Adrenal gland (tissue), 5 donors: Measurements from ENCODE around the gene SLCO1B3.

Source experiments
- POLR2A ChIP-seq, 2 donors: fragments of 450-650 bp; IDR thresholded peaks; one replicate each; pipeline ENCODE4 v1.6.1; 2017; ENCODE audit warnings: antibody characterized with exemption in 2 of 2, mild to moderate bottlenecking in 2 of 2, moderate library complexity in 1 of 2
- TF ChIP-seq, protein P1 (sequence below), 6 experiments: fragments of 450-650 bp in 4 of 6; fragments of 200-600 bp in 2 of 6; sonication (generic) in 1 of 6; IDR thresholded peaks; 1 replicate in 5 of 6; 2 replicates in 1 of 6; pipeline versions ENCODE4 v1.5.1 to v1.8.0; 2016 to 2021; ENCODE audit warnings: antibody characterized with exemption in 6 of 6, mild to moderate bottlenecking in 2 of 6, moderate library complexity in 1 of 6
- donor health status: DM: no; HTN: no; CAD: no.

DNA sequence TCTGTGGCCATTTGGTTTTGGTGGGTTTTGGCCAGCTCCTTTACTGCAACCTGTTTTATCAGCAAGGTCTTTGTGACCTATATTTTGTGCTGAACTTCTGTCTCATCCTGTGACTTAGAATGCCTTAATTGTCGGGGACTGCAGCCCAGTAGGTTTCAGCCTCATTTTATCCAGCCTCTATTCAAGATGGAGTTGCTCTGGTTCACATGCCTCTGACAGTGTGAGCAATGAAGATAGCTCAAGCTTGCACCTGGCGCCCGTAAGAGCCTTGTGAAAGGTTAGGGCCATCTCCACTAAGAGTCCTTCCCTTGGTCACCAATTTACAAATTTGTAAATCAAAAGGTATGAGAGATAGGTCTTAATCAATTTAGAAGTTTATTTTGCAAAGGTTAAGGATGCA lies 19.4 kb downstream of the SLCO1B3 start:
- TF ChIP-seq, protein P1, sequence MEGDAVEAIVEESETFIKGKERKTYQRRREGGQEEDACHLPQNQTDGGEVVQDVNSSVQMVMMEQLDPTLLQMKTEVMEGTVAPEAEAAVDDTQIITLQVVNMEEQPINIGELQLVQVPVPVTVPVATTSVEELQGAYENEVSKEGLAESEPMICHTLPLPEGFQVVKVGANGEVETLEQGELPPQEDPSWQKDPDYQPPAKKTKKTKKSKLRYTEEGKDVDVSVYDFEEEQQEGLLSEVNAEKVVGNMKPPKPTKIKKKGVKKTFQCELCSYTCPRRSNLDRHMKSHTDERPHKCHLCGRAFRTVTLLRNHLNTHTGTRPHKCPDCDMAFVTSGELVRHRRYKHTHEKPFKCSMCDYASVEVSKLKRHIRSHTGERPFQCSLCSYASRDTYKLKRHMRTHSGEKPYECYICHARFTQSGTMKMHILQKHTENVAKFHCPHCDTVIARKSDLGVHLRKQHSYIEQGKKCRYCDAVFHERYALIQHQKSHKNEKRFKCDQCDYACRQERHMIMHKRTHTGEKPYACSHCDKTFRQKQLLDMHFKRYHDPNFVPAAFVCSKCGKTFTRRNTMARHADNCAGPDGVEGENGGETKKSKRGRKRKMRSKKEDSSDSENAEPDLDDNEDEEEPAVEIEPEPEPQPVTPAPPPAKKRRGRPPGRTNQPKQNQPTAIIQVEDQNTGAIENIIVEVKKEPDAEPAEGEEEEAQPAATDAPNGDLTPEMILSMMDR (IDR thresholded peaks at IDR 0.05): no peak
- TF ChIP-seq POLR2A (IDR thresholded peaks at IDR 0.05): no peak
